ENCODE results near the gene HLA-DMB.
"Not testable (repeated sequence)": the region's sequence is repeated elsewhere in the genome, so short reads cannot be mapped to it uniquely, and the experiment has no call there.

HLA-DMB gene

DNA sequence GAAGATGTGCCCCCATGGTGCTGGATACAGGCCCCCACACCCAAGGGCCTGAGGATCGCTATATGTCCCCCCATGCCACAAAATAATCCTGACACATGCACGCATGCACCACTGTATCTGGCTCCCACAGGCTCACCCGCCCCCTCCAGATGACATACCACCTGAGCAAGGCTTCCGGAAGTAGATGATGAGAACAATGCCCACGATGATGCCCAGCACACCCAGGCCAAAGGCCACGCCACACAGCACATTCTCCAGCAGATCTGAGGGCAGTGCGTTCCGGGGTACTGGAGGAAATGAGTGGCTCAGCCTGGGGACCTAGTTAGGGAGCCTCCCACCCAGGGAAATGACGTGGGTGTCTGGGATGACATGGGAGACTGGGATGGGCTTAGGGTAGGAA, 8.3 kb upstream of the HLA-DMB start:
- DNase-seq: no peak

DNA sequence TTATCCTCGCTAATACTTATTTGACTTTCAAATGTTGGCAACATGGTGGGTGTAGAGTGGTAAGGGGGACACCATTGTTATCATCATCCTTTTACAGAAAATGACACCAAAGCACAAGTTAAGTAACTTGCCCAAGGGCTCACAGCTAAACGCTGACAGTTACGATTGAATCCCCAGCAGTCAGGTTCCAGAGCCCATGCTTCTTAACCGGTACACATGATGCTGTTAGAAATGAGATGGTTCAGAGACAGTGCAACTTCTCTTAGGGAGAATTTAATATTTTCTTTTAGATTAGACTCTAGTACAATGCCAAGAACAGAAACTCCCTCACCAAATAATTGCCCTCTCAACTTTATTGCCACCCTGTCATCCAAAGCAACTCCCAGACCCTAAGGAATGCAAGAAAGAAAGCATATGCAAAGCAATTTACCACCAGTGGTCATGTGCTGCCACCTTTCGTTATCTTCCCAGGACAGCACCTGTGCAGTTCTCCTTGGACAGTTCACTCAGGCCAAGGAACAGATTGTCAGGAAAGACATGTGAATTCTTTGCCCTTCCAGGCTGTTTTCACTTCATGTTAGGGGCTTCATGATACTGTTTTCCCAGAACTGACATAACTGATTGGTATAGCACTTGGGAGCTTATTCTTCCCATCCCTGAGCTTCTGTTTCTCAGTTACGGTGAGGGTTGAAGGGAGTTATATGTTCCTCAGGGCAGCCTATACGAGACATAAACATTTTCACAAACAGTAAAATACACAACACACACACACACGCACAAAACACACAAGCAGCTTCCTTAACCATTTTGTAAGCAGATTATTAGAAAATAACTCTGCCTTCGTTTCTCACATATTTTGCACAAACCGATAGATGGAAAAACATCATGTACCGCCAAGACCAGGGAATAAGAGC, 7.0 kb upstream of the HLA-DMB start:
- DNase-seq: no peak

DNA sequence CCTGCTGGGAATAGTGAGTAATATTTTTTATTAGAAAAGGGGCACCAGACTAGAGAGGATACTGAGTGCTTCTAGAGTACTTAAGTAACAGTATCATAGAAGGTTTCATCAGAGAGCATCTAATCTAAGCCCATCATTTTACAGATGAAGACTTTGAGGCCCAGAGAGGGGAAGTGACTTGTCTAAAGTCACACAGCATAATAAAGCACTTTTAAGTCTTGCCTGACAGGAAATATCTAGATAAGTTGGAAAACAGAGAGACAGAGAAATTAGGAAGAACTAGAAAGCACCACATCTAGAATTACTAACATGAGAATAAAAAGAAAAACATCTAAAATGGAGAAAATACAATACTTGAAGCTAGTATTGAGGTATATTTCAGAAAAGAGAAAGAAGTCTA, 6.1 kb upstream of the HLA-DMB start:
- no peak for DNase-seq

DNA sequence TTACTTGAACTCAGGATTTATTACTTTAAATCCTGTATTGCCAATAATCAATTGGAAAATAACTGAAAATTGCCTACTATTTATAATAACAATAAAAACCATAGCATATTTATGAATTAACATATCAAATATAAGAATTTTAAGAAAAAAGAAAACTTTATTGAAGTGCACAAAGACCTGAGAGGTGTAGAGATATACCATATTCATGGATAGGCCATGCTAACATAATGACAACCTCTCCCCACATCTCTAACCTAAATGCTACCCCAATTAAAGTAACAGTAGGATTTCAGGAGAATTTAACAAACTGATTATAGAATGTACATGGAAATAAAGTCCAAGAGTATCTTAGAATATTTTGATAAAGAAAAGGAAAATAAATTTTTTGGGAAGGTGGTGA, 5.1 kb upstream of the HLA-DMB start:
- no peak for DNase-seq

DNA sequence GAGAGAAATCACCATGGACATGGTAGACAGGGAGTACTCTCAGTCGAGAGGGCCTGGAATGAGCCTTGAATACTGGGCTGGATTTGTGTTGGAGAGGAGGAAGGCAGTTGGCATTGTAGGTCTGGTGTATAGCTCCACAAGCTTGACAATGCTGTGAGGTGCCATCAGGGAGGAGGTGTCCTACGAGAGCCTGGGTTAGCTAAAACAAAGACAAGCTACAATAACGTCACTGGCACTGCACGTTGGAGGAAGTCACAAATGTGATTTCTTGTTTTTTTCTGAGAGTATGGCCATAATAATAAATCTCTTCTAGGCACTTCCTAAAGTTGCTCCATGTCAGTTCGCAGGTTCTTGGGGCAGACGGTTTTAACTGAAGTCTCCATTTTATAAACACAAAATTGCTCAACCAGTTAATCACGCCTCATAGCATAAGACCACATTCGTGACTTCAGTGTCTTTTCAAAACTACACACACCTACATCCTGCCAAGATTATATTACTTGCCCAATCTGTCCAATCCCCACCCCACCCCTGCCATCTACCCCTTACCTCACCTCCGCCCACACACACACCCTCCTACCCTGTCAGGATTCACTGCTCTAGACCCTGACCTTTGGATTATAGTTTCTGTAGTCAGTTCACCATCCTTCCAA, 4.4 kb upstream of the HLA-DMB start:
- DNase-seq: no peak

DNA sequence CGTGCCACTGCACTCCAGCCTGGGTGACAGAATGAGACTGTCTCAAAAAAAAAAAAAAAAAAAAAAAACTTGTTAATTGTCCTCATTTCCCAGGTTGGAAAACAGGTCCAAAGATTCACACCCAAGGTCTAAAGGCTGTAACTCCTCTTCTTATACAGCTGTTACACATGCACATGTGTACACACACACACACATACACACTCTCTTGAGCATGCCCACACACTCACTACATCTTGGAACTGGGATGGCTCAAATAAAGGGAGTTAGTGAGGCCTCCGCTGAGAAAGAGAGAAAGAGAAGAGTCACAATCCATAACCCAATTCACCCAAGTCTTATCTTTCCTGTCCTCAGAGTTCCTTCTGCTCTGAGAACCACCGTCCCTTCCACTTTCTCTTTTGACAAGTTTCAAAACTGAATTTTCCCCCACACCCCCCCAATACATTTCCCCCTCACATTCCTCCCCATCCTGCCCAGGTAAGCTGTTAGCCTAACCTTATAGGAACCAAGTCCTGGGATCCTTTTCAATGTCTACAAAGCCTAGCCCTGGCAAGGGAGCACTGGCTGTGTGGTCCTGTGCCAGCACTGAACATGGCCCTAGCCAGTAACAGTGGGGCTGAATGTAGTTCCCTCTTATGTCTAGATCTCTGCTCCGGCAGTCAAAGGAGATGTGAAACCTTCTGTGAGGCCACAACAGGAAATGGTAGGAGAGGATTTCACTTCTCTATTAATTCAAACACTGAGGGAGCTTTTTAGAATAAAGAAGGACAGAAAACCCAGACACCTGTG, 3.2 kb upstream of the HLA-DMB start:
- peak in 1 of 2 donors; percentile 82 for DNase-seq

DNA sequence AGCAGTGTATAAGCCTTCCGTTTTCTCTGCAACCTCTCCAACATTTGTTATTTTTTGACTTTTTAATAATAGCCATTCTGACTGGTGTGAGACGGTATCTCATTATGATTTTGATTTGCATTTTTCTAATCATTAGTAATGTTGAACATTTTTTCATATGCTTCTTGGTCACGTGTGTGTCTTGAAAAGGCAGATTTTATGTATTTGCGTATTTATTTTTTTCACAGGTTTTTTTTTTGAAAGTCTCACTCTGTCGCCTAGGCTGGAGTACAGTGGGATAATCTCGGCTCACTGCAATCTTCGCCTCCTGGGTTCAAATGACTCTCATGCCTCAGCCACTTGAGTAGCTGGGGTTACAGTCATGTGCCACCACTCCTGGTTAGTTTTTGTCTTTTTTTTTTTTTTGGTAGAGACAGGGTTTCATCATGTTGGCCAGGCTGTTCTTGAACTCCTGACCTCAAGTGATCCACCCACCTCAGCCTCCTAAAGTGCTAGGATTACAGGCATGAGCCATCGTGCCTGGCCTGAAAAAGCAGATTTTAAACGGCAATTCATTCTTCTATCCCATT, 1.8 kb upstream of the HLA-DMB start:
- not testable (repeated sequence) for DNase-seq

DNA sequence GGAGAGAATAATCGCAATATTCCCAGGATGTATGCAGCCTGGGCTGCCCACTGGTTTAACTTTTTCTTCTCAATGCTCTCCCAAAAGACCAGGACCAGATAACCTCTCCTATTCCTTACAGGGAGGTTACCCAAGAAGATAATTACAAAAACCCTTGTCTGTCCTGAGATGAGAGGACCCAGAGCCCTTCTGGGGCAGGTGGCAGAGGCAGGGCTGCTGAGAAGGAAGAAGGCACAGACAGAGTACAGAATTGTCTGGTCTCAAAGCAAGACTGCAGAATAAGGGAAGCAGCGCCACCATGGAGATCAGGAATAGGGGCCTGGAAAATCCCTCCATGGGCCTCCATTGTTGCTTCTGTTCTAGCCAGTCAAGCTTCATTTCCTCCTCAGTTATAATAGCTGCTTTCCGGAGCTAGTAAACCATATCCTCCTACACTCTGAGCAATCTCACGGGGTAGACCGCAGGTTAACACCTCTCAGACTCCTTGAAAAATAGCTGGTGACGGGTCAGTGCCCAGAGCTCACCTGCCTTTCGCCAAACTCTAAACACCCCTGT, 463 bp upstream of the HLA-DMB start:
- DNase-seq: no peak

DNA sequence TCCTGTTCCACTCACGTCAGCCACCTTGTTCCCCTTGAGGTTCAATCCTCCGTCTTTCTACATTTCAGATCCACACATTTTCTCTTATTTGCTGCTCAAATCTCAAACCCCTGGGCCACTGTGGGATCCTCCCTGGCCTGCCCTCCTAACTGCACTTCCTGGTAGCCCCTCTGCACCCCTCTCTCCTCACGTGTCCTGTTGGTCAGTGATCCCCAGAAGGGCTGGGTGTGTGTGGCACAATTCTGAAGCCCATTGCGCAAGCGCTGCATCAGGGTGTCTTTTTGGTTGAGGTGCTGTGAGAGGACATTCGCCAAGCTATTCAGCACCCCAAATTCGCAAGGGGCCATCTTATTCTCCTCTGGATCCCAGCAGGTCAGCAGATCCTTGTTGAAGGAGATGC, 2.3 kb downstream of the HLA-DMB start:
- no peak for DNase-seq

DNA sequence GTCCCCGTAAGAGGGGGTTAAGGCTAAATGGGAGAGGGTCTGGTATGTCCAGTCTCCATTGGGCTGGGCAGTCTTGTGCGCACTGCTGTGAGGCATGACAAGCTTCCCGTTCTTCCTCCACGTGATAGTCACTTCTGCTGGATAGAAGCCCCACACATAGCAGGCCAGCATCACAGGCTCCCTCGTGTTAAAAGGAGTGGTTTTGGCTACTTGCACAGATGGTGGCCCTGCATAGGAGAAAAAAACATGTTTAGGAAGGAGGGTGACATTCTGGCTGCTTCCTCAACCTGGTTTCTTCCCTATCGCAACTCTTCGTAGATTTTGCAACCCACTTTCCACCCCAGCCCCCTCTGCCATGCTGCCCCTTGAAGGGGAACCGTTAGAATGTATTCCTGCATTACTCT, 3.6 kb downstream of the HLA-DMB start:
- DNase-seq: no peak

DNA sequence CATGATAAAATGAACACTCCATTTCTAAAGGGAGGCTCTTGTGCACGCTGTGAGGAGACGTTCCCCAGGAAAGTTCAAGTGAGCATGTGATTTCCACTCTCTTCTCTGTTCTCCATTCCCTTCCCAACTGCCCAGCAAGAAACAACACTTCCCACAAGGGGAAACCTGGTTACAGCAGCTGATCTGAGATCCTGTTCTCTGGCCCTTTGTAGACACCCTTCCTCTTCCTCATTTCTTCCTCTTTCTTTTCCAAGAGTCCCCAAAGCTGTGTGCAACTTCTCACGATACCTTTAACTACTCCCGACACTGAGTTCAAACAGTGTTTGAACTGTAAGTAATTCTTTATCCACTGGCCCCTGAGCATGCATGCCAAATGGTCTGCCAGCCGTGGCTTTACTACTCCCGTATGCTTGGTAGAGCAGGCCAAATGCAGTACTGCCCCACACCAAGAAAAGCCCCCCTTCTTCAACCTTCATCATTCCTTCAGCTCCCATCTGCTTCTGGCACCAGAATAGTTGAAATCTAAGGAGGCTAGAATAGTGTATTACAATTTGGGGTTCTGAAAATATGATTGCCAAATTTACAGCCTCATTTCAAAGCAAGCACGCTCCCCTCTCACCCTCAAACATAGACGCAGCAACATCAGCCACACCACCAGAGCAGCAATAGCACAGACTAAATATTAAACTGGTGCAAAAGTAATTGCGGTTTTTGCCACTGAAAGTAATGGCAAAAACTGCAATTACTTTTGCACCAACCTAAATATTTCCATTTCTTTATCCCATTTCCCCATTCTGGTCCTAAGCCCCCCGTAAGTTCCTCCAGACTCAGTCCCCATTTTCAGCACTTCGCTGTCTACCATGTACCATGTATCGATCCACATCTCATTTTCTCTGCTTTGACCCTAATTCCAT, 4.3 kb downstream of the HLA-DMB start:
- DNase-seq: no peak

DNA sequence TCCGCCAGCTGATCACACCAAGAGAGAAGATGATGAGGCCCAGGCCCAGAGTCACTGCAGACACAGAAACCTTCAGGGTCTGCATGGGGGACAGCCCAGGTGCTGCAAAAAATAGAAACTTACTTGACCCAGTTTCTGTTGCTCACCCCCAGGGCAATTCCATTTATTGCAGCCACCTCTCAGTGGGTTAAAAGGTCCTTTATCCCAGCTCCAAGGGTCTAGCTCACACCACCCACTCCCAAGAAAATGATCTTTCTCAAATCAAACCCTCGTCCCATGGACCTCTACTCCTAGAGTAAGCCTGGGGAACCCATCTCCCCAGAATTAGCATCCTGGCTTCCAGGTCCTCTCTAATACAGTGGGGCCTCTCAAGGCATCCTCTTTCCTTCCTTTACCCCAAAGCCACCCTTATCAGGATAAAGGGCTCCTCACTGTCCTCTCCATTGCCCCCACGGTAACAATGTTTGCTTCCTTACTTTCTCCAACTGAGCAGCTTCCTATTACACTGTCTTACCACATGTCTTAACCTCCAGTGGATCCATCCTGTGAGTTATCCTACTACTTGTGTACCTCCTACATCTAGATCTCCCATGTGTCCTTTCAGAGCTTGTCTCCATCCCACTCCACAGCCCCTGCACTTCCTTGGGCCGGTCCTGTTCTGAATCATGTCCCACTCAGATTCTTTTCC, 5.1 kb downstream of the HLA-DMB start:
- no peak for DNase-seq

DNA sequence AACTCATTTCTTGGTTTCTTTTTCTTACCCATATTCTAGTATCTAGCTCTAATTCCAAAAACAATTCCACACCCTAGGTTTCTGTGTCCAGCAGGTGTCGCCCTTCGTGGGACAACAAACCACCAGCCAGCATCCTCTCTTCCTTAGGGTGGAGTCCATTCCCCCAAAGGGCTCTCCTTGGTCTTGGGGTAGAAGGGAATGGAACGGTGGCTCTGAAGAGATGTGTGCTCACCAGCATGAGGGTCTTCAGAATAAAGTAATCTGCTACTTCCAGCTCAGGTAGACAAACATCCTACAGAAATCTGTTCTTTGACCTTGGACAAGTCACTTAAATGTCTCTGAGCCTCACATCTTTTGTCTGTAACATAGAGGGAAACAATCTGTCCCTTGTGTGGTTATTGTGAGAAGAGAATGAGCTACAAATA, 7.2 kb downstream of the HLA-DMB start:
- DNase-seq: peak; percentile 31 to 67

DNA sequence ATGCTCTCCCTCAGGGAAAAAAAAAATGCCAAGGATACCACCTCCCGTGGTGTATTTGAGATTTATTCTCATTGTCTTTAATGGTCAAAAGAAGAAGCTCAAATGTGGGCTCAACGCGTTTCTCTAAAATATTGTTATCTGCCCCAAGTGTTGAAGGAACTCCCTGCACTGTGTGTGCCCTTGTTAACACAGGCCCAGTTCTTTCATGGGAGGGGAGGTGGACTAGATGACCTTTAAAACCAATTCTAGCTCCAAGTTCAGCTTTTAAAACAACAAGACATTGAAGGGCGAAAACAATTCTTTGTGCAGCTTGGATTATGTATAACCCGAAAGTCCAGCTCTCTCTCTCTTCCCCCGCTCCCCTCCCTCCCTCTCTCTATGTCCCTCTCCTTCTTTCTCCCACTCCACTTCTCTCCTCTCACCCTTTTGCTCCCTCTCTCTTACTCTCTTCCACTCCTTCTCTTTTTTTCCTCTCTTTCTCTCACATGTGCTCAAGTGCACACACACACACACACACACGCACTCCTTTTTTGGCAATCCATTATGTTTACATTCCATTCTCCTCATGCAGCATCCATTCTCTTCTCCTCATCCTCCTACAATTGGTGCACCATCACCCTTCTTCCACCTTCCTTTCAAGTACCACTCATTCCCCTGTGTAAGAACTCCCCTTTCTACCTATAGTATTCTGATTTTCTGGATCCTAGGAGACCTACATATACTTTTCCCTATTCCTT, 8.5 kb downstream of the HLA-DMB start:
- DNase-seq: no peak

DNA sequence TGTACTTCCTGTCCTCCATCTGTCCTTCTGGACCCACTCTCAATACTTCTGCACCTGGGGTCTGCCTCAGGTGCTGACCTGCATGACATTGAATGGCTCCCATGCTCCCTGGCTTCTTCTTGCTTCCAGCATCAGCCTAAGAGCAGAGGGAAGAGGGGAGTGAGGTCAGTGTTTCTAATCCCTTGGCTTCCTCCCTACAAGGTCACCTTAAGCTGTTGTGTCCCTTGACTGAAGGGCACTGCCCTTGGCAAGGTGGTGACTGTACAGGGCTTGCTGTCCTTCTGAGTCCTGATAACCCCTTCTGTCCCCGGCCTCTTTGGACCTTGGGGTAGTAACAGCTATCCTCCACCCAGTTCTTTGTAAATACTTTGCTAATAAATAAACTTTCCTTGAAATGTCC, 9.6 kb downstream of the HLA-DMB start:
- DNase-seq: no peak

DNA sequence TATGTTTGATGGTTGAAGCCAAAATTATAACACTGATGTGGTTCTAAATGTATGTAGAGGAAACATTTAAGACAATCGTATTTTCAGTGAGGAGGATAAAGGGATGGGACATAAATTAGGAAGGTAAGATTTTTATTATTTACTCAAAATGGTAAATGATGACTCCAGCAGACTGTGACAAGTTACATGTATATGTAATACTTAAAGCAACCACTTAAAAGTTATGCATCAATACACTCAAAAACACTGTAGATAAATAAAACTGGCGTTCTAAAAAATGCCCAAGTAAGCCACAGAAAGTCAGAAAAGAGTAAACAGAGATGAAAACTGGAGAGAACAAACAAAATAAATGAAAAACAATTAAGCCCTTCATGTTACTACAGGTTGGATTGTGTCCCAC, 18.7 kb downstream of the HLA-DMB start:
- no peak for DNase-seq

DNA sequence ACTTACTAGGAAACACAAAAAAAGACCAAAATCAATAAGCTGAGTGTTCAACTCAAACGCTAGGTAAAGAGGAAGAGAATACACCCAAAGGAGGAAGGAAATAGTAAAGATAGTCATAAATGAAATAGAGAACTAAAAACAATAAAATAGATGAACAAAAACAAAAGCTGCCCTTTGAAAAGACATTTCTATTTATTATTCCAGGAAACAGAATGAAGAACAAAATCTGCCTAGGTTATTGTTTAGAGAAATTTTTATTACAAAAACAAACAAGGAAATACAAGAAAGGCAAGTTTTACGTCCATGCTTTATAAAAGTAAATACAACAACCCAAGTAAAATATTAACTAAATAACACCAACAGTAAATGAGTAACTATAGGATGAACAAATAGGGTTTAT, 20.1 kb downstream of the HLA-DMB start:
- no peak for DNase-seq

DNA sequence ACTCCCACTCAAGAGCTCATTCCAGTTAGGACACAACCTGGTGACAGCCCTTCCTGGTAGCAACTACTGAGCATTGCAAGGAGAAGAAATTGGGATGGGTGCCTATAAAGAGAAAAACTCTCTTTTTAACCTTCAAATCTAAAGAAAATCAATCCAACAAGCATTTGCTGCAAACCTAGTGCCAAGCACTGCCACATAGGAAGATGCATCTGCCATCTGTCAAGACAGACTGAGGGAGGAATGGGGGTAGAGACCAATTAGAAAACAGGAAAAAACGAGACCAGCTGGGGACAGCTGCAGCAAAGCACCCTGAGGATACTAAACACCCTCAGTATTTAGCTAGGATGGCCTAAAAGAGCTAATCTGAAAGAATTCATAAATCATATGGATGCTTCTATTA, 27.9 kb downstream of the HLA-DMB start:
- no peak for DNase-seq

DNA sequence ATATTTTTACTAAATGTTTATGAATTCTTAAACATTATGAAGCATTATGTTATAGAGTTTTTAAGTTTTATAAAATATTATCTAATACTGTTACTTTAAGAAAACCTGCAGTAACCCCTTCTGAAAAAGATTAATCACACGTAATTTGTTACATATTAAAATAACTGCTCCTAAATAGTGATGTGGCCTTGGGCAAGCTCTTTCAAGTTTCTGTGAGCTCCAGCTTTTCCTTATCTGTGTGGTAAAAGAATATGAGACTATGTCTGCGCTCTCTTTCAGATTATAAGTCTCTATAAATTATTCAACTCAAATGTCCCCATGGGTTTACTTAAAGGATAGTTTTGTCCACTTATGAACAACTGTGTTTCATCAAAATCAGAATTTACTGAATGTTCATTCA, 31.9 kb downstream of the HLA-DMB start:
- no peak for DNase-seq

DNA sequence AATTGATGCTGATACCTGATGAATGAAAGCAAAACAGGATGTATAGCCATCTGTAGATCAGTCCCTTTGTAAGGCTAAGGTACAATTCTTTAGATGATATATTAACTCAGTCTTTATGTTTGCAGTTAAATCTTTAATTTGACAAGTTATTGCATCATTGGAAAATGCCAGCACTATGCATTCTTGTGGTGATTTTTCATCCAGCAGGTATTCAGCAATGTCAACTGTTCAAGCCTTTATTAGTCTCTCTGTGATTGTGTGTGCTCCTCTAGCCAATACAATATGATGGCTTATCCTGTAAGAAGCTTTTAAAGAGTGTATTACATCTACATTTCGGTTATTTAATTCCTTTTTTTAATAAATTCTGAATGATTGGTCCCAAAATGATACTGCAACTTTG, 34.3 kb downstream of the HLA-DMB start:
- no peak for DNase-seq

DNA sequence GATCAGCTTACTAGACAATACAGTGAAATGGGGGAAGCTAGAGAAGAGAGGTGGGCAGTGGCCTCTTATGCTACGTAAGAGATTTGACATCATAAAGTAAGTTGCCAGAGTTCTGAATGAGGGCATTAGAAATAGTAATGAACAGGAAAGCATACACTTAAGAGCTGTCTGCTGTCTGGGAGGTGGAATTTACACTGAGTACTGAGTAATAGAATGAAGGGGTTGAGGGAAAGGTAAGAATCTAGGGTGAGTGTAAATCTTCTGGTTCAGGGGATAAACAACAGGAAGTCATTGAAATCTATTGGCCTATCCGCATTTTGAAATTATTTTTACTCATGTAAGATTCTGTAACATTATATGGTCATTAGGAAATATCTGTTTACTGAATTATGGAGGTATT, 35.8 kb downstream of the HLA-DMB start:
- DNase-seq: no peak

Data from bone marrow (tissue), 2 donors.